ENCODE measurements around the gene POLR2E.

- TF ChIP-seq CTCF (IDR thresholded peaks at IDR 0.05) (no peak), ZFX (IDR thresholded peaks at IDR 0.05; ENCODE audit: borderline replicate concordance) (no peak)
These were observed 46.8 kb upstream of the POLR2E start for GRCh38 chr19:1141944-1142343.

All from 22Rv1 (cell line).